Subcutaneous adipose tissue (tissue), 4 donors: ENCODE results near the gene ARID1A. TPM values are rescaled to one million over a fixed set of nuclear protein-coding genes. Genes with fewer than 3 reads are reported as not detected.

Experiments
- total RNA-seq, 4 donors: library from RNA; depleted of rRNA; stranded (reverse); fragments of >200 nt; gene quantifications; one replicate each; pipeline ENCODE4 v1.1.0, GENCODE V29; 2016
- TF ChIP-seq, protein P1 (sequence below): fragments of 450-650 bp; IDR thresholded peaks from one replicate; pipeline ENCODE4 v1.5.1; 2016; ENCODE audit warnings: low read depth, mild to moderate bottlenecking, control low read depth, antibody characterized with exemption, moderate library complexity

The ARID1A gene
- total RNA-seq, 4 donors from 2014 or later, result 25.1 to 50.7 (median 31.3) TPM

DNA sequence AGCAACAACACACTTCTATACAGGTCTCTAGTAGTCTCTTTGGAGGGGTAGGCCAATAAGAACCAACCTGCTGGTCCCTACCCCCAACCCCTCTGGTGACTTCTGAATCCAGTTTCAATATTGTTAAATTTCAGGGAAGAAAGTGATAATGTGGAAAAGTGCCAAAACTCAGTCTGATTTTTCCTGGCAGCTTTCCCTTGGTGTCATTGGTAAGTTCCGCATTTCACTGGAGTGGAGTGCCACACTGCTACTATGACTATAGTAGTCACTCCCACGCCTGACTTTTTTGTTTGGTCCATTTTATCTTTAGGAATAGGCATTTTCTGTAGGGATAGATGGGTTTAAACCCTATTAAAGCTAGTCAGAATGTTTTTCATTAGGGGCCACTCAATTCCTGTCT lies 5.7 kb upstream of the ARID1A start:
- TF ChIP-seq, protein P1, sequence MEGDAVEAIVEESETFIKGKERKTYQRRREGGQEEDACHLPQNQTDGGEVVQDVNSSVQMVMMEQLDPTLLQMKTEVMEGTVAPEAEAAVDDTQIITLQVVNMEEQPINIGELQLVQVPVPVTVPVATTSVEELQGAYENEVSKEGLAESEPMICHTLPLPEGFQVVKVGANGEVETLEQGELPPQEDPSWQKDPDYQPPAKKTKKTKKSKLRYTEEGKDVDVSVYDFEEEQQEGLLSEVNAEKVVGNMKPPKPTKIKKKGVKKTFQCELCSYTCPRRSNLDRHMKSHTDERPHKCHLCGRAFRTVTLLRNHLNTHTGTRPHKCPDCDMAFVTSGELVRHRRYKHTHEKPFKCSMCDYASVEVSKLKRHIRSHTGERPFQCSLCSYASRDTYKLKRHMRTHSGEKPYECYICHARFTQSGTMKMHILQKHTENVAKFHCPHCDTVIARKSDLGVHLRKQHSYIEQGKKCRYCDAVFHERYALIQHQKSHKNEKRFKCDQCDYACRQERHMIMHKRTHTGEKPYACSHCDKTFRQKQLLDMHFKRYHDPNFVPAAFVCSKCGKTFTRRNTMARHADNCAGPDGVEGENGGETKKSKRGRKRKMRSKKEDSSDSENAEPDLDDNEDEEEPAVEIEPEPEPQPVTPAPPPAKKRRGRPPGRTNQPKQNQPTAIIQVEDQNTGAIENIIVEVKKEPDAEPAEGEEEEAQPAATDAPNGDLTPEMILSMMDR, result no peak

DNA sequence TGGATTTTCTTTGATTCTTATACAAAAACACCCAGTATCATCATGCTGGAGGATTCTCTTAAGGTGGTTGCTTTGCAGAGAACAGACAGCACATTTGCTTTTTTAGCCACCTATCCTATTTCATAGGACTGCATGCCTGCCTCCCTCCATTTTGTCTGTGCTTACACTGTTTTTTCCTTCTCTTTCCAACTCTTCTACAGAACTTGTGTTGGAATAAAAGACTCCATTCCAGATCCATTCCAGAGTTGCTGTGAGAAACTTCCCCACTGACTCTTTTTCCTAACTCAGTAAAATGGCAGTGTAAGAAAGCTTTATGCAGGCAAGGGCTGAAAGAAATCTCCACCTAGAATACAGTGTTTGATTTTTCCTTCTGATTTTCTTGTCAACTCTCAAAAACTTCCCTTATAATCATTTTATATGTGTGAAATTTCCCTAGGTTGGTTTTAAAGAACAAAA lies 5.2 kb upstream of the ARID1A start:
- TF ChIP-seq, protein P1, result no peak

DNA sequence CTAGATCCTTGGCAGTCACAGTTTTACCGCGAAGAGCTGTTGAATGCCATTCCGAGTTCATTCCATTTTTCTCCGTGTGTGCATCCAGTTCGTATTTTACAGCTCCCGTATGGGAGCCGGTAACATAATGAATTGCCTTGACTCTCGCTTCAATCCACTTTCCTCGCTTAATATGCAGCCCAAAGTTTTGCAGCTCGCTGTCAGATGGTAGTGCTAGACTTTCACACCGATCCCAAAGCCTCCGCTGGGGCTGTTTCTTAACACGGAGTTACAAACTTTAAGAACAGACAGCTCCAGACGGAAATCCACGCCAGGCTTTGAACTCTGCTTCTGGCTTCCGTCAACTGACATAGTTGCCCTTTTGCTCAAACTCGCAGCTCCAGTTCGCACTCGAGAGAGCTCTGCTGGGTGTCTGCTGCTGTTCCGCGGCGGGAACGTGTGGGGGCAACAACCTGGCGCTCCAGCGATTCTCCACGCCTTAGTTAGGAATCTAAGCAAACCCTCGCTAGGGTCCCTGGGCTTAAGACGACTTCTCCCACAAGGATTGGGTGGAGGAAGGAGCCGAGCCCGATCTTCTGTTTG lies 3.5 kb upstream of the ARID1A start:
- TF ChIP-seq, protein P1, result no peak

DNA sequence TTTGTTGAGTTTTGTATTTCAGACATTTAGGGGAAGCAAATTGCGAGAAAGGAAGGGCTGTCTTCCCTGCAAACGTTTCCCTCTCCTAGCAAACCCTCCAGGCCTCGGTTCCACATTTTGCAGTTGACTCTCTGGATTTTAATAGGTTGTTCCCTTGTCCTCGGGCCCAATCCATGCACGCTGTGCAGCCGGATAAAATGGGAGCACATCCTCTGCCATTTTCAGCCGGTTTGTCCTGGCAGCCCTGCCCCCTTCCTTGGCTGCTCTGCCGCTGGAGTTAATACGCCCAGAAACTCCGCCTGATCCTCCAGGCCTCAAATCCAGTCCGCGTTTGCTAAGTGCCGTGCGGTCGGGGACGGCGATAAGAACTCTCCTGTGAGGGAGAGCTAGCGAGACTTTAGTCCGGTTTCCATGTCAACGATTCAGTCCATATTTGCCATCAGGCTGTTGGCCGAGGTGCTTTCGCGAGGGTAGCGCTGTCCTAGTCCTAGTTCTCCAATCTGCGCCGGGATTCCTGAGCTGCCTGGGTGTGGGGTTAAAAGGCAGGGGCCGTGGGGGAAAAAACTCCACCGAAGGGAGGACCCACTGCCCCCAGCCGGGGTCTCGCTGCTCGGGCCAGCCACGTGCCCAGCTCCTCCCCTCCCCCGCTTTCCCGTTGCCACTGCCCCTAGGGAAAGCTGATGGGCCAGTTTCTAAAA lies 2.9 kb upstream of the ARID1A start:
- TF ChIP-seq, protein P1, result no peak

DNA sequence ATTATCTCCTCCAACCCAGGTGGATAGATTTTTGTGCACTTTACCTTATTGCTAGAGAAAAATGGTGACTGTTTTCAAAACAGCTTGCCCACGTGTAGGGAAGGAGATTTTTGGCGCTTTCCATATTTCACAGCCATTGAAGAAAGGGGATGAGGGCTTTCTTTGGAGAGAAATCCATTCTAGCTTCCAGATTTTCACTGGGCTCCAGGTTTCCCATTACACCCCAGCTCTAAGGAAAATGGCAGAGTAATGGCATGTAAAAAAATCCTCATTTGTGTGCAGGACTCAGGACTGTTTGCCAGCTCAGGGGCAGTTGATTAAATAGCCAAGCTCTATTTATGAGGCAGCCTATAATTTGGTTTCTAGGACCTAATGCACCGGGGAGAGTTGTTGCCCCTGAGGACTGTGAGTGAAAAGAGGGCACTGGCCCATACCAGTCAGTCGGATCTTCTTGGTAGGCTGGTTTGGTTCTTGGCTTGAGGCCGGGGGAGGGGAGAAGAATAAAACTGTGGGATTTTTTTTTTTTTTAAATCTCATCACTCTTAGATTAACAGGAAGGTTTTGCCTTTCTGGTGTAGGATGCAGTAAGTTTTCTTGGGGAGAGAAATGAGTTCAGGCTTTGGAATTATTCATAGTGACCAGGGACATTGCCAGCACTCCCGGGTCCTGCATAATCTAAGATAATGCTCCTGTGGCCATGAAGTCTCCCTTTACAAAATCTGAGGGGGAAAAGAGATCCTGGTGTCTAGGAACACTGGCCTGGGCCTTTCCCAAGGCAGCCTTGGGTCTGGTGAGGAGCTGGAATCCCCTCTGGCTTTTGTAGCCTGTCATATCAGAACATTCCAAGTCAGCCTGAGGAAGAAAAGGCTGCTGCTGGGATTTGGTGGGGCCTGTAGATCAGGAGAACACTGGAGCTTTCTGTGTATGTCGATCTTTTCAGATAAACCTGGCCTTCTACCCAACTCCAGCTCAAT lies 1.9 kb upstream of the ARID1A start:
- TF ChIP-seq, protein P1, result no peak

DNA sequence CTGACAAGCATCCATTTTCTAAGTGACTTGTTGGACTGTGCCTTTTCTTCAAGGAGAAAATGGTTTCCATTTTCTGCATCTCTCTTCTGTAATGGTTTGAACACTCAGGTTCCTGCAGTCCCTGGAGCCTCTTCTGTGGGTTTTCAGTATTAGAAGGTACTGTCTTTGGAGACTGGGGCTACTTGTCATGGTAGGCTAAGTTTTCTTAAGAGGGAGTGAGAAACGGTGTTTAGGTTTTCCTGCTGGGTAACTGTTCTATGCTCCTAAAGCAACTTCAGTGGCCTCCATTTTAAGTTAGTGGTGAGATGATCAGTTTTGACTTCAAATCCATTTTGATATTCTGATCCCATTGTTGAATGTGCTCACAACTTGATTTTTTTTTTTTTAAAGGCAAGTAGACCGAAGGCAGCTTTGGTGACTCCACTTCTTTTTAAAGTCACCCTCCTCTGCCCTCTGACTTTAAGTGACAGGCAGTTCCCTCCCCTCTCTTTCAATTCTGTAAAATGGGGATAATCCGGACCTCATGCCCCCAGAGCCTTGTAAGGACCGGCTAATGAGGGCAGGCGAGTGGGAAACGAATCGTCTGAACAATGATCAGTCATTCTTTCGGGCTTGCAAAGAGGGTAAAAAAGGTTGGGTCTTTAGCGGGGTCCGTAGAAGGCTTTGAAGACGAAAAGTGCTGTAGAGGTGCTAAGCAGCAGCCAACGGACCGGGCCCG lies 1.0 kb upstream of the ARID1A start:
- TF ChIP-seq, protein P1, result no peak
